SU-DHL-6 (cell line): ENCODE measurements around the gene OLFM2.

Experiments used
- CTCF ChIP-seq: fragments of 200-600 bp; sonication (generic); IDR thresholded peaks from one replicate; pipeline ENCODE4 v1.5.1; 2017; ENCODE audit warnings: antibody characterized with exemption, mild to moderate bottlenecking, low read length, moderate library complexity; ENCODE audit not compliant: insufficient read depth, poor library complexity, severe bottlenecking
- EZH2phosphoT487 ChIP-seq: fragments of 200-600 bp; sonication (generic), shearing (Covaris generic); conservative IDR thresholded peaks from 2 replicates; pipeline ENCODE4 v1.6.1; 2018; ENCODE audit warnings: mild to moderate bottlenecking, antibody characterized with exemption, low read length, moderate library complexity, mixed read lengths

- TF ChIP-seq CTCF (no peak), EZH2phosphoT487 (no peak)
Measured at GRCh38 chr19:9891609-9892373, 44.5 kb downstream of the OLFM2 start.
